ENCODE measurements around the gene E4F1.

GRCh38 chr16:2174396-2175131 lies 48.8 kb upstream of the E4F1 start:
- no peak for TF ChIP-seq ZFP30 (CRISPR knock-in tag; IDR thresholded peaks at IDR 0.05)
- TF ChIP-seq PATZ1 (CRISPR knock-in tag; IDR thresholded peaks at IDR 0.05; ENCODE audit: borderline replicate concordance) = no peak
- no peak for TF ChIP-seq CSRNP3 (CRISPR knock-in tag; IDR thresholded peaks at IDR 0.05)
- no peak for TF ChIP-seq ISL1 (CRISPR knock-in tag; IDR thresholded peaks at IDR 0.05)
